Sigmoid colon (tissue), 4 donors: ENCODE data around the gene TRAF3.

Experiments
- CTCF ChIP-seq, 4 experiments: fragments of 450-650 bp in 3 of 4; fragments of 200-600 bp in 1 of 4; IDR thresholded peaks; one replicate each; pipeline ENCODE4 v1.5.1; 2016 to 2019; ENCODE audit warnings: antibody characterized with exemption in 4 of 4, mild to moderate bottlenecking in 3 of 4, moderate library complexity in 2 of 4
- POLR2A ChIP-seq, 2 donors: fragments of 450-650 bp; IDR thresholded peaks; one replicate each; pipeline ENCODE4 v1.6.1; 2016; ENCODE audit warnings: antibody characterized with exemption in 2 of 2, mild to moderate bottlenecking in 2 of 2, moderate library complexity in 2 of 2
- POLR2AphosphoS5 ChIP-seq, 4 donors: sonication (generic); formaldehyde crosslinking; IDR thresholded peaks; one replicate each; pipeline ENCODE4 v1.6.1; 2017; ENCODE audit warnings: antibody characterized with exemption in 4 of 4

GRCh38 chr14:102819747-102820330, 42.6 kb downstream of the TRAF3 start:
- TF ChIP-seq CTCF (IDR thresholded peaks at IDR 0.05) (no peak), POLR2AphosphoS5 (IDR thresholded peaks at IDR 0.05) (no peak), POLR2A (IDR thresholded peaks at IDR 0.05) (no peak)
